Measurements from ENCODE around the gene PA2G4.

Gene PA2G4

DNA sequence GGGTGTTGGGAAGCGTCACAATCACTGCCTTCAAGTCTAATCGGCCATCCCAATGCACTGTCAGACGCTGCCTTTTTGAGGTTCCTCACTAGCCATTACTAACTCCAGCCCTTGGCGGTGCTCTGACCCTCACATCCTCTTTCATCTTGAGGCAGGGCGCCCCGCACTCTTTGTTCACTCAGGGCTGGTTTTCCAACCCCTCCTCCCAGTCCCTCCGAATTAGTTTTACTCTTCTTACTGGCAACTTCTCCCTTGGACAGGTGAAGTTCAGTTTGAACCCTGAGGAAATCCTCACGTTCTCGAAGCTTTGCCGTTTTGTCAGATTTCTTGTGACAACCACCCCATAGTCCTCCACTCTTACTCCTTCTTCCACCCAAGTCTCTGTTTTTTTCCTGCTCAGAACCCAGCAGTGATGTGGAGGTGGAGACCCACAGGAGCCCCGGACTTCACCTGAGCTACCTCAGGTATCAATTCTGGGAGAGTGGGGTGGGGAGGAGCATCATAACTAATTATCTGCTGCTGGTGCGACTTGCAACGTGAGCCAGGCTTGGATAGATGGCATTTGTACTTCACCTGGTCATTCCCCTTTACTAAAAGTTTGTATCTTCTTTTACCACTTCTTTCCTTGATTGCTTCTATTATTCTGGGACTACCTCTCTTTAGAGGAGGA, 14.5 kb downstream of the PA2G4 start:
- peak overlapping the region; percentile 78 for H3K4me3 ChIP-seq (ENCODE audit: low read depth, low read length)
- no peak for DNase-seq (ENCODE audit: low read depth)
- TF ChIP-seq, protein P1, sequence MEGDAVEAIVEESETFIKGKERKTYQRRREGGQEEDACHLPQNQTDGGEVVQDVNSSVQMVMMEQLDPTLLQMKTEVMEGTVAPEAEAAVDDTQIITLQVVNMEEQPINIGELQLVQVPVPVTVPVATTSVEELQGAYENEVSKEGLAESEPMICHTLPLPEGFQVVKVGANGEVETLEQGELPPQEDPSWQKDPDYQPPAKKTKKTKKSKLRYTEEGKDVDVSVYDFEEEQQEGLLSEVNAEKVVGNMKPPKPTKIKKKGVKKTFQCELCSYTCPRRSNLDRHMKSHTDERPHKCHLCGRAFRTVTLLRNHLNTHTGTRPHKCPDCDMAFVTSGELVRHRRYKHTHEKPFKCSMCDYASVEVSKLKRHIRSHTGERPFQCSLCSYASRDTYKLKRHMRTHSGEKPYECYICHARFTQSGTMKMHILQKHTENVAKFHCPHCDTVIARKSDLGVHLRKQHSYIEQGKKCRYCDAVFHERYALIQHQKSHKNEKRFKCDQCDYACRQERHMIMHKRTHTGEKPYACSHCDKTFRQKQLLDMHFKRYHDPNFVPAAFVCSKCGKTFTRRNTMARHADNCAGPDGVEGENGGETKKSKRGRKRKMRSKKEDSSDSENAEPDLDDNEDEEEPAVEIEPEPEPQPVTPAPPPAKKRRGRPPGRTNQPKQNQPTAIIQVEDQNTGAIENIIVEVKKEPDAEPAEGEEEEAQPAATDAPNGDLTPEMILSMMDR (IDR thresholded peaks at IDR 0.05; ENCODE audit: insufficient read depth, low read depth, low read length, missing control alignments) = no peak

DNA sequence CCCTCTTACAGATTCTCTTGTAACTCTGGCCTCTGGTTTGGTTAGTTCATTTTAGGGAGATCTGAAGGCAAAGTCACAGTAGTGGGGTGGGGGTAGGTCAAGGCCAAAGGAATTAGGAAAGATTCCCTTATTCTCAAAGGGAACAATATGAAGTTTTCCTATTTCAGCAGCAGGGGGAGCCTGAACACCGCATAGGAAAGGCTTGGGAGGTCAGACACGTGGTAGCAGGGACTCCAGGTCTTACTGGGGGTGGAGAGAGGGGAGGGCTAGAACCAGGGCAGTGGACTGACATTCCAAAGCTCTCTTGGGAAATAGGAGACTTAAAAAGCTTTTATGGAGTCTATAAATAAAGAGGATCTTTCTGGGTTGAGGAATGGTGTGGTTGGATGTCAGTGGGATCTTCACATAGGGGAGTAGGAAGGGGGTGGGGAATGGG, 15.0 kb downstream of the PA2G4 start:
- DNase-seq (ENCODE audit: low read depth) = peak; percentile 87
- peak overlapping the region; percentile 78 for H3K4me3 ChIP-seq (ENCODE audit: low read depth, low read length)
- TF ChIP-seq, protein P1 (IDR thresholded peaks at IDR 0.05; ENCODE audit: insufficient read depth, low read depth, low read length, missing control alignments) = peak; percentile 70

DNA sequence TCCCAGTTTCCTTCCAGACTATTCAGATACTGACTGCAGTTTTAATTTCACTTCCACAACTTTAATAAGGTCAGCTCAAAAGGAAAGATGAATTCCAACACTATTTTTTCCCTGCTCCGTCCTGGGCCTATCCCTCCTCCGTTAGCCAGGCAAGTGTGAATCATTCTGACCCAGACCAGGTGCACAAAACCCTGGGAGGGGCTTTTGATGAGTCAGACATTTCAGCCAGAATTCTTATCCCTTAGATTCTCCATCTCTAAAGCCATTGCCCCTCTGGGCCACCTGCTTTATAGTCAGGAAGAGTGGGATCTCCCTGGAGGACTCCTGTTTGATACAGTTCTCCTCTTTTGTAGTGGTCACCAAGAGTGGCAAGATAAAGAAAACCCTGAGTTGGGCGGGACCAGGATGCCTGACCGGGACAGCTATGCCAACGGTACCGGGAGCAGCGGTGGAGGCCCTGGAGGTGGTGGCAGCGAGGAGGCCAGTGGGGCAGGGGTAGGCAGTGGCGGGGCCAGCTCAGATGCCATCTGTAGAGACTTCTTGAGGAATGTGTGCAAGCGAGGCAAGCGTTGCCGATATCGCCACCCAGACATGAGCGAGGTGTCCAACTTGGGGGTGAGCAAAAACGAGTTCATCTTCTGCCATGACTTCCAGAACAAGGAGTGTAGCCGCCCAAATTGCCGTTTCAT, 15.9 kb downstream of the PA2G4 start:
- TF ChIP-seq, protein P1 (IDR thresholded peaks at IDR 0.05; ENCODE audit: insufficient read depth, low read depth, low read length, missing control alignments) = no peak
- DNase-seq (ENCODE audit: low read depth) = no peak
- no peak overlapping the region for H3K4me3 ChIP-seq (ENCODE audit: low read depth, low read length)

DNA sequence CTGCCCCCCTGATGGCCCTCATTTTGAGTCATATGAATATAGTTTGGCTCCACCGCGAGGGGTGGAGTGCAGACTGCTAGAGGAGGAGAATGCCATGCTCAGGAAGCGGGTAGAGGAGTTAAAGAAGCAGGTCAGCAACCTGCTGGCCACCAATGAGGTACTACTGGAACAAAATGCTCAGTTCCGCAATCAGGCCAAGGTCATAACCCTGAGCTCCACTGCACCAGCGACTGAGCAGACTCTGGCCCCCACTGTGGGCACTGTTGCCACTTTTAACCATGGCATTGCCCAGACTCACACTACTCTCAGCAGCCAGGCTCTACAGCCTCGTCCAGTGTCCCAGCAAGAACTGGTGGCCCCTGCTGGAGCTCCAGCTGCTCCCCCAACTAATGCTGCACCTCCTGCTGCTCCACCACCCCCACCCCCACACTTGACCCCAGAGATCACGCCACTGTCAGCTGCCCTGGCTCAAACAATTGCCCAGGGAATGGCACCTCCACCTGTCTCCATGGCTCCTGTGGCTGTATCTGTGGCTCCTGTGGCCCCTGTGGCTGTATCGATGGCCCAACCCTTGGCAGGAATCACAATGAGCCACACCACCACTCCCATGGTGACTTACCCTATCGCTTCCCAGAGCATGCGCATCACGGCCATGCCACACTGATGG, 17.0 kb downstream of the PA2G4 start:
- DNase-seq (ENCODE audit: low read depth) = no peak
- H3K4me3 ChIP-seq (ENCODE audit: low read depth, low read length) = no peak overlapping the region
- TF ChIP-seq, protein P1 (IDR thresholded peaks at IDR 0.05; ENCODE audit: insufficient read depth, low read depth, low read length, missing control alignments) = no peak

DNA sequence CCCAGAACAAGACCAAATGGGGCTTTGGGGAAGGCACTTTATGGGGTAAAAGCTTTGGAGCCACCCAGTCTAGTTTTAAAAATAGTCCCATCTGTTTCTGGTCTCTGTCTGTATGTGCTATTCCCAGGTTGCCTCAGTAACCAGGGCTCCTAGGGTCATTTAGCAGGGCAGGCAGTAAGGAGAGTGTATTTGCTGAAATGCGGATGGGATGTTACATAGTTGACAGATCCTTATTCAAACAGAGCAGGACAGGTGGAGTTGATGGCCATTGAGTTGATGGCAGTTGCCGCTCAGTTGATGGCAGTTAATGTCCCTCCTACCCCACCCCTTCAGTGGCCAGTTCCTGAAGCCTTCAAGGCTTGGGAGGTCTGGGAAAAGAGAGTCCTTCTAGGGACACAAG, 18.3 kb downstream of the PA2G4 start:
- no peak overlapping the region for H3K4me3 ChIP-seq (ENCODE audit: low read depth, low read length)
- TF ChIP-seq, protein P1 (IDR thresholded peaks at IDR 0.05; ENCODE audit: insufficient read depth, low read depth, low read length, missing control alignments) = no peak
- no peak for DNase-seq (ENCODE audit: low read depth)

DNA sequence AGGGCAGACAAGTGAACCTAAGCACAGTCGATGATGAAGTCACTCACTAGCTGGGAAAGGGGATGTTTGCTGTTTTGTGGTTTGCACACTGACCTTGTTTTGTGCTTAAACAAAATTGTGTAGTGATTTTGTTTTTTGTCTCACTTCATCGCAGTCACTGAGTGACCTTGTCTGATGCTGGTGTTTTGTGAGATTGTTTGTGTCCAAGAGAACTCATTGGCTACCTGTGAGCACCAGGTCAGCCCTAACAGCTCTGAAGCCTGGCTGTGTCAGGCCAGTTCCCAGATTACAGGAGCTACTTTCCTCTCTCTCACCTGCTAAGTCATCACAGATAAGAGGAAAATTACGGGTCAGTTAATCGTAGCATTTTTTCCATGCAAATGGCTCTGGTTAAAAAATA, 19.8 kb downstream of the PA2G4 start:
- TF ChIP-seq, protein P1 (IDR thresholded peaks at IDR 0.05; ENCODE audit: insufficient read depth, low read depth, low read length, missing control alignments) = no peak

More for the DNA sequence above, 19.8 kb downstream of the PA2G4 start:
- H3K4me3 ChIP-seq (ENCODE audit: low read depth, low read length) = no peak overlapping the region
- DNase-seq (ENCODE audit: low read depth) = no peak
